NB4 (cell line): ENCODE measurements around the gene MSX1.

Experiments used
- DNase-seq: peaks from one replicate; pipeline ENCODE4 v3.0.0; 2010; ENCODE audit warnings: low read depth
- H3K4me3 ChIP-seq: one replicate; pipeline ENCODE4 v1.5.1; 2011; ENCODE audit warnings: mild to moderate bottlenecking, low read depth, low read length, moderate library complexity
- MYC ChIP-seq: IDR thresholded peaks from 2 replicates; pipeline ENCODE4 v1.6.1; 2011; ENCODE audit warnings: low read depth, low read length
- POLR2A ChIP-seq: IDR thresholded peaks from 2 replicates; pipeline ENCODE4 v1.6.1; 2011; ENCODE audit warnings: mild to moderate bottlenecking; ENCODE audit not compliant: insufficient read length; ENCODE audit errors: extremely low read depth
- TF ChIP-seq, protein P1 (sequence below): IDR thresholded peaks from 2 replicates; pipeline ENCODE4 v1.6.1; 2011; ENCODE audit warnings: low read depth, low read length
- TF ChIP-seq, protein P2 (sequence below): IDR thresholded peaks from one replicate; pipeline ENCODE4 v1.5.1; 2012; ENCODE audit warnings: low read depth, low read length

Gene MSX1

DNA sequence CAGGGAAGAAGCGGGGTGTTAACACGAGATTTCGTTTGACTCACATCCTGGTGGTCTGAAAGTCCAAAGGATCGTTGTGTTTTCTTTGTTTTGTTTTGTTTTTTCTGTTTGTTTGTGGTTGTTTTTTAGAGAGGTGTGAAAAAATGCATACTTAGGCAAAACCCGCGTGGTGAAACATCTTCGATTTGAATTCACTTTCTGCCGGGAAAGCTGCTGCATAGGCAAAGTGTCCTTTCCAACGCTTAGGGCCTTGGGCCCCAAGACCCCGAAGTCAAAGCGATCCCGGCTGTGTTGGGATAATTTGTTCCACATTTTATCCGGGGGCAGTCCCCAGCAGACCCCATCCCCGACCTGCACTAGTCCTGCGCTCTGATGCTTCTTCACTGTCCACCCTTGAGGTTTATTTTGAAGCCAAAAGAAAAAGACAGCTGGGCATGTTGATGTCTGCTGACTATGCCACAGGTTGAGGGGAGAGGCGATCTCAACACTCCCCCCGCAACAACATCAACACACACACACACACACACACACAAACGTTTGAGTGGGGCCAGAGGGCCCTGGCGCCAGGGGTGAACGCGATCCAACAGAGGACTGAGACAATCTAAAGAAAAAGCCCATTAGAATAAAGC, 2.0 kb downstream of the MSX1 start:
- TF ChIP-seq, protein P1, sequence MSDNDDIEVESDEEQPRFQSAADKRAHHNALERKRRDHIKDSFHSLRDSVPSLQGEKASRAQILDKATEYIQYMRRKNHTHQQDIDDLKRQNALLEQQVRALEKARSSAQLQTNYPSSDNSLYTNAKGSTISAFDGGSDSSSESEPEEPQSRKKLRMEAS: no peak
- TF ChIP-seq POLR2A: no peak
- DNase-seq: no peak
- no peak overlapping the region for H3K4me3 ChIP-seq

DNA sequence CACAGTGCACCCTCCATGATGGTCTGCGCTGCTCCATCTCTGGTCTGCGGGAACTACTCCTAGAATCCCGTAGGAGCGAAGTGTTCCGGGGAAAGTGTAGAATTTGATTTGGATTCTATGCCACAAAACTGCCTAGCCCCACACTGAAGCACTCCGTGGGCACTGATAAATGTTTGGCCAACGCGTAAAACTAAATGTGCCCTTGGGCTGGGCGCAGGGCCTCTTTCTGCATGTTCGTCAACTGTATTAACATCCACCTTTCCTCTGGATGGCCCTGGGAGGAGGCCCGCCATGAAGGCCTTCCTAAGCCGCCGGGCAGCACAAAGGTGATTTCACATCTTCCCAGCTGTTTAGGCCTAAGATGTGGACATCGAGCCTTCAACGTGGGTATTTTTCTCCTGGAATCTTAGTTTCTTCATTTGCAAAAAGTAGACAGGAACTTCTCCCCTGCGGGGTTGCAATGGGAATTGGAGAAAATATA, 2.6 kb downstream of the MSX1 start:
- TF ChIP-seq, protein P1: no peak
- TF ChIP-seq, protein P2, sequence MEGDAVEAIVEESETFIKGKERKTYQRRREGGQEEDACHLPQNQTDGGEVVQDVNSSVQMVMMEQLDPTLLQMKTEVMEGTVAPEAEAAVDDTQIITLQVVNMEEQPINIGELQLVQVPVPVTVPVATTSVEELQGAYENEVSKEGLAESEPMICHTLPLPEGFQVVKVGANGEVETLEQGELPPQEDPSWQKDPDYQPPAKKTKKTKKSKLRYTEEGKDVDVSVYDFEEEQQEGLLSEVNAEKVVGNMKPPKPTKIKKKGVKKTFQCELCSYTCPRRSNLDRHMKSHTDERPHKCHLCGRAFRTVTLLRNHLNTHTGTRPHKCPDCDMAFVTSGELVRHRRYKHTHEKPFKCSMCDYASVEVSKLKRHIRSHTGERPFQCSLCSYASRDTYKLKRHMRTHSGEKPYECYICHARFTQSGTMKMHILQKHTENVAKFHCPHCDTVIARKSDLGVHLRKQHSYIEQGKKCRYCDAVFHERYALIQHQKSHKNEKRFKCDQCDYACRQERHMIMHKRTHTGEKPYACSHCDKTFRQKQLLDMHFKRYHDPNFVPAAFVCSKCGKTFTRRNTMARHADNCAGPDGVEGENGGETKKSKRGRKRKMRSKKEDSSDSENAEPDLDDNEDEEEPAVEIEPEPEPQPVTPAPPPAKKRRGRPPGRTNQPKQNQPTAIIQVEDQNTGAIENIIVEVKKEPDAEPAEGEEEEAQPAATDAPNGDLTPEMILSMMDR: no peak
- no peak for TF ChIP-seq POLR2A
- no peak for TF ChIP-seq MYC
- no peak for DNase-seq
- no peak overlapping the region for H3K4me3 ChIP-seq

- no peak overlapping the region for H3K4me3 ChIP-seq
- DNase-seq: no peak
- TF ChIP-seq, protein P2: no peak
- TF ChIP-seq, protein P1: no peak
- TF ChIP-seq MYC: no peak
- TF ChIP-seq POLR2A: no peak
Measured at GRCh38 chr4:4862665-4863482, 3.4 kb downstream of the MSX1 start.

- H3K4me3 ChIP-seq: no peak overlapping the region
- TF ChIP-seq MYC: no peak
- DNase-seq: no peak
Measured at GRCh38 chr4:4864443-4864939, 5.0 kb downstream of the MSX1 start.

- TF ChIP-seq, protein P1: no peak
- TF ChIP-seq MYC: no peak
- no peak for TF ChIP-seq POLR2A
- TF ChIP-seq, protein P2: no peak
- H3K4me3 ChIP-seq: no peak overlapping the region
- no peak for DNase-seq
Measured at GRCh38 chr4:4864940-4865704, 5.7 kb downstream of the MSX1 start.

- H3K4me3 ChIP-seq: no peak overlapping the region
- TF ChIP-seq, protein P1: no peak
- TF ChIP-seq POLR2A (no peak), MYC (no peak)
- TF ChIP-seq, protein P2: no peak
- DNase-seq: no peak
Measured at GRCh38 chr4:4865705-4866123, 6.2 kb downstream of the MSX1 start.
